Stimulated activated CD4-positive, alpha-beta T cell treated with anti-CD3 and anti-CD28 coated beads, Interleukin-4, amount 100 ng/mL, for 48 hours (primary cell): Measurements from ENCODE around the gene EFEMP2.
"Not testable (repeated sequence)": the region's sequence is repeated elsewhere in the genome, so short reads cannot be mapped to it uniquely, and the experiment has no call there.

ENCODE experiments used
- DNase-seq, 2 donors: peaks; one replicate each; pipeline ENCODE4 v3.0.0-alpha.2; 2020; ENCODE audit warnings: low read depth in 2 of 2

EFEMP2 gene

DNA sequence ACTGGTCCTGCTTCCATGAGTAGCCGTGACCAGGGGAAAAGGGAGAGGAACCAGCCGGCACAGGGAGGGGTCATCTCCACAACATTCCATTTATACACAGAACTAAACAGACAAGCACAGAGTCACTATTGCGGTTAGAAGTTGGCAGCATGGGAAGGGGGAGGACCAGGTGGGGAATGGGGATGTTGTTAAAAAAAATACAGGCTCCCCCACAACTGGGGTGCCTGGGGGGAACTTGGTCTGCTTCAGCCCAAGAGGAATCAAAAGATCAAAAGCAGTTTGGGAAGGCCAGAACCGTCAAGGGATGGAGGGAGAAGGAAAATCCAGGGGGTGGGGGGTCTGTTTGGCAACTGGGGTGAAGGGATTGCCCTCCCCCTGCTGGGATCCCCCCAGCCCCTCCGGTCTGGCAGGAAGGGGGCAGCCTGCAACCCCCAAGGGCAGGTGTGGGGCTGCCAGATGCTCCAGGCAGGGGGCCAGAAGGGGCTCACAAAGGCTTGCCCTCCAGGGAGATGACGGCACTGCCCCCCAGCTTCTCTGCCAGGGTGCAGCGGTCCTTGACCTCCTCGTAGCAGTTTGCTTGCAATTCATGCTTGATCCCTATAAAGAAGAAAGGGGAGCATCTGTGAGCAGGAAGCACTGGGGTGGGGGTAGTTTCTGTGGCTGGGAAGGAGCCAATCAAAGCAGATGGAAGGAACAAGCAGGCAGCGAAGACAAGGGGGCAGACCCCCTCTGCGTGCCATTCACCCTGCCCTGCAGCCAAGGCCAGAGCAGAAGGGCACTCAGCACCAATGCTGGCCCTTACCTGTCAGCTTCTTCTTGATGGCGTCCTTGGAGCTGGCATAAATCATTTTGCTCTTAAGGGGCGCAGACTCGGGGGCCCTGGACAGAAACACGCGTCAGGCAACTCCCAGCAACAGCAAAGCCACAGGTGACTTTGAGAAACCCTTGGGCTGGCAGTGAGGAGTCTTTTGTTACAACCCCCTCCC lies 17.5 kb downstream of the EFEMP2 start:
- no peak for DNase-seq

- DNase-seq: no peak
Observed at GRCh38 chr11:65854161-65854592, 18.4 kb downstream of the EFEMP2 start.

GRCh38 chr11:65853246-65853979 lies 19.2 kb downstream of the EFEMP2 start:
- no peak for DNase-seq

- DNase-seq: no peak
Observed at GRCh38 chr11:65852508-65853245, 19.9 kb downstream of the EFEMP2 start.

DNA sequence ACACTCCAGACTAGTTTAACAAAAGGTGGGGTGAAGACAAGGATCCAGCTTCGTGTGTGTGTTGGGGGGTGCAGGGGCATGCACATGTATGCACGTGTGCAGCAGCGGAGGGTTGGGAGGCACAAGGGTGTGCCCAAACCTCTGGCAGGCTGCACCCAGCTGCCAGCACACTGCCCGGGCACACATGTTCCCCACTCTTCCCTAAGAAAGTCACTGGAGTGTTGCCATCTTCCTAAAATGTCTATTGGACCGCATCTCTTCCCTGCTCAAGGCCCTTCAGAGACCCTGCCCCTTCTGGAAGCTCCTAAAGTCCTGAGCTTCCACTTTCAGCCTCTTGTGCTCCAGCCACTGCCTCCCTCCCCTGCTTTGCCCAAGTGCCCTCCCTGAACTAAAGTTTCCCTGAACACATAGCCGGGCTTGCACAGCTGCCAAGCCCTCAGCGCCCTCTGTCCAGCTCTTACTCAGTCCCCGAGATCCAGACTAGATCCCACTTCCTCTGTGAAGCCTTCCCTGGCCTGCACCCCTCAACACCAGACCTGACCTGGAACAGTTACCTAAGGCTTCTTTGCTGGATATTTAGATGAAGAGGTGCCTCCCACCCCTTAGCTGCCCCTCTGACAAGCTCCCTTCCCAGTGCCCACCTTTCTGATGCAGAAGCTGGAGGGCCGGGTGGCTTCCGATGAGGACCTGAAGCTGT lies 20.6 kb downstream of the EFEMP2 start:
- DNase-seq: no peak

DNA sequence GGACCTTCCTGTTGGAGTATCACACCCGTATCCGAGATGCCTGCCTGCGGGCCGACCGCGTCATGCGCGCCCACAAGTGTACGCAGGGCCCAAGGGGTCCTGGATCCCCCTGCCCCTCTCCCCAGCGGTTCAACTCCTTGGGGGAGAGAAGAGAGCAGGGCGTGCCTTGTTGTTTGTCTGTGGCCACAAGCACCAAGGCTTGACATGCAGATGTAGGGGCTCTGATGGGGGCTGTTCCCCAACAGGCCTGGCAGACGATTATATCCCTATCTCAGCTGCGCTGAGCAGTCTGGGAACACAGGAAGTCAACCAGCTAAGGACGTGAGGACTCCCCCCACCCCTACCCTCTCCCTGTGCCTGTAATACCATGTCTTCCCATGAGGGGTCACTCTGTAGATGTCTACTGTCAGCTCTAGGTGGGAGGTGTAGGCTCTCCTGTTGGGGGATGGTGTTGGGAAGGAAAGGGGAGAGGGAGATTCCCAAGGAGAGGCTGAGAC lies 21.5 kb downstream of the EFEMP2 start:
- no peak for DNase-seq

- no peak for DNase-seq
Observed at GRCh38 chr11:65850217-65851082, 22.1 kb downstream of the EFEMP2 start.

DNA sequence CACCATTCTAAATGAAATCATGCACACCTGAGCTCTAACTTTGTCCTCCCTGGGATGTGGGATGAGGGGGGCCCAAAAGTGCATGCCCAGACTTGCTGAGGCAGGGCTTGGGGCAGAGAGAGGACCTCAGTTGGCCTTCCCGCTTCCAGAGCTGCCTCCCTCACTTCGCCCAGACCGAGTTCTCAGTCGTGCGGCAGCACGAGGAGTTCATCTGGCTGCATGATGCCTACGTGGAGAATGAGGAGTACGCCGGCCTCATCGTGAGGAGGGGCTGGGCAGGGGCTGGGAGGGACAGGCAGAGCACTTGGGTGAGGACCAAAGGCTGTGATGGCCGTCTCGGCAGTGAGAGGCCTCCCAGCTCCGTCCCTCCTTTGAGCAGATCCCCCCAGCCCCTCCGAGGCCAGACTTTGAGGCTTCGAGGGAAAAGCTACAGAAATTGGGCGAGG lies 22.8 kb downstream of the EFEMP2 start:
- DNase-seq: no peak

DNA sequence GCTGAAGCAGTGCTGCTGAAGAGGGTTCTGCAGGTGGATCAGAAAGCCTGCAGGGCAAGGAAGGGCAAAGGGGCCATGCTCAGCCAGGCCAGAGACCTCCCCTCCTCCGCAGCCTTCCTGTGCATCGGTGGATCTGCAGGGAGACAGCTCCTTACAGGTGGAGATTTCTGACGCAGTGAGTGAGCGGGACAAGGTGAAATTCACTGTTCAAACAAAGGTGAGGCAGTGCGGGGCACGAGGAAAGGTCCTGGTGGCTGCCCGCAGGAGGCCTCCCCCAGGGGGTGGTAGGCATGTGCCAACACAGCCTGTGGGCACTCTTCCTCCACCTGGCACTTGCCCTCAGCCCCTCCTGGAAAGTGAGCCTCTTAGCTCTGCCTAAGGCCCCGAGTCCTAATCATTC lies 23.2 kb downstream of the EFEMP2 start:
- DNase-seq: no peak

DNA sequence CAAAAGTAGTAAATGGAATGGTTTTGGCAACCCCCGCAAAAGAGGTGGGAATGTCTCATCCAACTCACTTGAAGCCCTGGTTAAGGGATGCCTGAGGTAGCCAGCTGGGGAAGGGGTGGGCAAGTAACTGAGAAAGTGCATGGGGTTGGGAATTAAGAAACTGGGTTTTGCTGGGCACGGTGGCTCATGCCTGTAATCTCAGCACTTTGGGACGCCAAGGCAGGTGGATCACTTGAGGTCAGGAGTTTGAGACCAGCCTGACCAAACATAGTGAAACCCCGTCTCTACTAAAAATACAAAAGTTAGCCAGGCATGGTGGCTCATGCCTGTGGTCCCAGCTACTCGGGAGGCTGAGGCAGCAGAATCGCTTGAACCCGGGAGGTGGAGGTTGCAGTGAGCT lies 23.9 kb downstream of the EFEMP2 start:
- DNase-seq: not testable (repeated sequence)

DNA sequence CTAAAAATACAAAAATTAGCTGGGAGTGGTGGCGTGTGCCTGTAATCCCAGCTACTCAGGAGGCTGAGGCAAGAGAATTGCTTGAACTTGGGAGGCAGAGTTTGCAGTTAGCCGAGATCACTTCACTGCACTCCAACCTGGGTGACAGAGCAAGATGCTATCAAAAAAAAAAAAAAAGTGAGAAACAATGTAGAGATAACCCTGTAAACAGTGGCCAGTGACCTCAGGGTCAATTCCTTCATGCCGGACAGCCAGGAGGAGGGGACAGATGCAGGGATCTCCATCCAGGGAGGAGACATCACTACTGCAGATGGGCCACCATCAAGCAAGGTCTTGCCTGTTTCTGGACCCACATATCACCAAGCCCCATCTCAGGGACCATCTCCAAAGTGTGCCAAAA lies 24.9 kb downstream of the EFEMP2 start:
- no peak for DNase-seq

GRCh38 chr11:65844231-65844872 lies 28.2 kb downstream of the EFEMP2 start:
- no peak for DNase-seq

DNA sequence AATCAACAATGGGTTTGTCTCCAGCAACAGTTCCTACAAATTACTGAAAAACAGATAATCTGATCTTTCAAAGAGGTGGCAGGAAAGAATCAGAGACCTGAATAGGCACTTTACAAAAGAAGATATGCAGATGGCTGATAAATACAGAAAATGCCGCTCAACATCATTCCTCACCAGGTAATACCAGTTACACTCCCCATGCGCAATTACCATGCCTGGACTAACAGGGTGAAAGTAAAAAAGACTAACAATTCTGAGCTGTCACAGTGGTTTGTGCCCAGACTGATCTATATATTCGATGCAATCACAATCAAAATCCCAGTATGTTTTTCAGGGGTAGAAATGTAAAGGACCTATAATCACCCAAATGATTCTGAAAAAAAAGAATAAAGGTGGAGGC lies 28.8 kb downstream of the EFEMP2 start:
- no peak for DNase-seq

DNA sequence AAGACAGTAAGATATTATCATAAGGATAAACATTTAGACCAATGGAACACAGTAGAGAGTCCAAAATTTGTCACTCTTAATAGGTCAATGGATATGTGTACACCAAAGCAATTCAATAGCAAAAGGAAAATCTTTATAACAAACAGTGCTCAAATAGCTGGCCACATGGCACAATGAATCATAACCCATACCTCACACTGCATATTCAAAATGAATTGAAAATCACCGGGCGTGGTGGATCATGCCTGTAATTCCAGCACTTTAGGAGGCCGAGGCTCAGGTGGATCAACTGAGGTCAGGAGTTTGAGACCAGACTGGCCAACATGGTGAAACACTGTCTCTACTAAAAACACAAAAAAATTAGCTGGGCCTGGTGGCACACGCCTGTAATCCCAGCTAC lies 30.5 kb downstream of the EFEMP2 start:
- no peak for DNase-seq

- DNase-seq: no peak
Observed at GRCh38 chr11:65834202-65834601, 38.4 kb downstream of the EFEMP2 start.

DNA sequence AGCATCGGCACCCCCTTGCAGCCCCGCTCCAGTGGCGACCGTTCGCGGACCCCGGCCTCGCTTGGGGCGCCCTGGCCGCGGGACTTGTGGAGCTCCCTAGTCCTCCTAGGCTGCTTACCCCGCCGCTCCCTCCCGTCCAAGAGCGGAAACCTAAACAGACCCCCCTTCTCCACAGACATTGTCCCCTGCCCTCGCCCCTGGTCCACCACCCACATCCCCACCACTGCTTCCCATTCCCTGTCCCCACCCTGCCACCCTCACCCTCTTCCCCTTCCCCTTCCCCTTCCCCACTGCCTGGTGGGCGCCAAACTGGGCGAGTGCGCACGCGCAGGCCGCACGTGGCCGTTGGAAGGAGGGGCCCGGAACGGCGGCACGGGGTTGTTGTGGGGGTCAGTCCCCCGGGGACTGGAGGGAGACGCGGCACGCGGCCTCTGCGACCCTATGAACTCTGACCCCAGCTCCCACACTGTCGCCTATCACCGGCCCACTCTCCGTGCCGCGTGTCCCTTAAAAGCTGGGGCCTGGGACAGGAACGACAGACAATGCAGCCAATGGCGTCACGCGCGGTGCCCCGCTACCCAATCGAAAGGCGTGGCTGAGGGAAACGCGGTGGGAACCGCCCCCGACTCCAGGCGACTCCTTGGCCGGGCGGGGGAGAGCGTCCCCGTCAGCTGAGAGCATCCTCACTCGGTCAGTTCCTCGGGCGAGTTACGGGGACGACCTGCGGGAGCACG lies 39.1 kb downstream of the EFEMP2 start, which contains the start of gene SNX32:
SNX32 (plus strand) TSS at position 667 of the 734 bp plus-strand sequence. CDS start 103 bp downstream, outside the sequence.
- DNase-seq: peak; percentile 93 to 94

DNA sequence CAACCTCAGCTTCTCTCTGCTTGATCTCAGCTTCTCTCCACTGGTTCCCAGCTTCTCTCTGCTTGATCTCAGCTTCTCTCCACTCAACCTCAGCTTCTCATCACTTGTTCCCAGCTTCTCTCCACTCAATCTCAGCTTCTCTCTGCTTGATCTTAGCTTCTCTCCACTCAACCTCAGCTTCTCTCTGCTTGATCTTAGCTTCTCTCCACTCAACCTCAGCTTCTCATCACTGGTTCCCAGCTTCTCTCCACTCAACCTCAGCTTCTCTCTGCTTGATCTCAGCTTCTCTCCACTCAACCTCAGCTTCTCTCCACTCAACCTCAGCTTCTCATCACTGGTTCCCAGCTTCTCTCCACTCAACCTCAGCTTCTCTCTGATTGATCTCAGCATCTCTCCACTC lies 40.4 kb downstream of the EFEMP2 start:
- not testable (repeated sequence) for DNase-seq

DNA sequence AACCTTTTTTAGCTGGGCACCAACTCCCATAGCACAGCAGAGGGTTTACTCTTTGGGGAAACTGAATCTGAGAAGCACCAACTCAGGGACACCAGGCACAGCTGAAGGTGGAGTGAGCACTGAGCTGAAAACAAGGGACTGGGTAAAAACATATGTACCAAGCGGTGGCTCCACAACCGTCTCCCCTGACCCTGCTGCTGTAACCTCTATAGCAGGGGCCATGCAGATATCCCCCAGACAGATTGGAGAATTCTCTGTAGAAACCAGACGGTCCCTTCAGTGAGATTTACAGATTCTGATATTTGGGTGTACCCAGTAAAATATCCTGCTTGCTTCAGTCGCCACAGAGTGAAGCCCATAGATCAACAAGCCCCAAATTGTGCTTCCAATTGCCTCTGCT lies 43.1 kb downstream of the EFEMP2 start:
- no peak for DNase-seq
